IMR-90 (cell line): Measurements from ENCODE around the gene RARB. TPM values are rescaled to one million over a fixed set of nuclear protein-coding genes. Genes with fewer than 3 reads are reported as not detected.

Experiments used
- ATAC-seq: fragments of 200-7000 bp; cut with Tn5 transposase; 2 replicates; pipeline ENCODE4 v1.9.1; 2020; ENCODE audit warnings: low read depth, mild to moderate bottlenecking, moderate library complexity
- BruUV-seq: library from RNA; stranded (reverse); fragments of 400-500 nt; replicated peaks from 2 replicates; lab custom pipeline; 2021; lab: Mats Ljungman, UMichigan
- CTCF ChIA-PET: fragments of 300-600 bp; formaldehyde crosslinking; extraction: SDS; loops from one replicate; lab custom pipeline; 2021; ENCODE audit warnings: antibody characterized with exemption; lab: Yijun Ruan, JAX
- POLR2A ChIA-PET: fragments of 300-600 bp; sonication (Branson Sonifier 250); formaldehyde crosslinking; loops from one replicate; lab custom pipeline; 2022; ENCODE audit warnings: antibody characterized with exemption; ENCODE audit not compliant: unreplicated experiment; lab: Charles Lee
- DNase-seq: peaks from one replicate; pipeline ENCODE4 v3.0.0; 2013
- H2AFZ ChIP-seq: replicated peaks from 2 replicates; pipeline ENCODE3; 2013; ENCODE audit warnings: low read length, mild to moderate bottlenecking; ENCODE audit not compliant: poor library complexity
- H2AK5ac ChIP-seq: 2 replicates; pipeline ENCODE4 v1.6.1; 2013; ENCODE audit warnings: low read depth, low read length, inconsistent platforms
- H2AK9ac ChIP-seq: replicated peaks from 2 replicates; pipeline ENCODE3; 2013; ENCODE audit warnings: mild to moderate bottlenecking, low read depth, low read length, moderate library complexity; ENCODE audit not compliant: poor library complexity
- H2BK120ac ChIP-seq: 2 replicates; pipeline ENCODE4 v1.6.1; 2013; ENCODE audit warnings: low read depth, low read length, inconsistent platforms
- H2BK15ac ChIP-seq: 3 replicates; pipeline ENCODE4 v1.6.1; 2013; ENCODE audit warnings: low read depth, low read length, inconsistent platforms
- H2BK20ac ChIP-seq: 2 replicates; pipeline ENCODE4 v1.6.1; 2013; ENCODE audit warnings: low read depth, mild to moderate bottlenecking, inconsistent platforms, low read length, moderate library complexity
- H2BK5ac ChIP-seq: 2 replicates; pipeline ENCODE4 v1.6.1; 2013; ENCODE audit warnings: mild to moderate bottlenecking, low read depth, low read length, inconsistent platforms; ENCODE audit not compliant: poor library complexity, severe bottlenecking
- H3K14ac ChIP-seq: replicated peaks from 2 replicates; pipeline ENCODE4 v1.6.1; 2013; ENCODE audit warnings: low read depth, low read length, inconsistent platforms
- H3K18ac ChIP-seq: 2 replicates; pipeline ENCODE4 v1.6.1; 2013; ENCODE audit warnings: low read depth, low read length, control low read depth
- H3K23ac ChIP-seq: 2 replicates; pipeline ENCODE4 v1.6.1; 2013; ENCODE audit warnings: low read depth, low read length, inconsistent platforms
- H3K27ac ChIP-seq: 2 replicates; pipeline ENCODE4 v1.5.1; 2013; ENCODE audit warnings: mild to moderate bottlenecking, control low read depth, low read length; ENCODE audit not compliant: insufficient read depth
- H3K27me3 ChIP-seq: 2 replicates; pipeline ENCODE4 v1.6.1; 2013; ENCODE audit warnings: low read length; ENCODE audit not compliant: control insufficient read depth, insufficient read depth
- H3K36me3 ChIP-seq: 2 replicates; pipeline ENCODE4 v1.6.1; 2013; ENCODE audit warnings: low read length, mixed read lengths; ENCODE audit not compliant: control insufficient read depth, insufficient read depth
- H3K4ac ChIP-seq: 2 replicates; pipeline ENCODE4 v1.6.1; 2013; ENCODE audit warnings: low read depth, low read length, inconsistent platforms
- H3K4me1 ChIP-seq: 2 replicates; pipeline ENCODE4 v1.6.1; 2013; ENCODE audit warnings: low read length, mixed read lengths; ENCODE audit not compliant: control insufficient read depth, insufficient read depth
- H3K4me2 ChIP-seq: 2 replicates; pipeline ENCODE4 v1.6.1; 2013; ENCODE audit warnings: low read depth, mild to moderate bottlenecking, control low read depth, low read length, moderate library complexity
- H3K4me3 ChIP-seq: 2 replicates; pipeline ENCODE4 v1.5.1; 2013; ENCODE audit warnings: low read depth, mild to moderate bottlenecking, control low read depth, low read length, moderate library complexity; ENCODE audit not compliant: insufficient read depth
- H3K56ac ChIP-seq: 2 replicates; pipeline ENCODE4 v1.6.1; 2013; ENCODE audit warnings: low read length, inconsistent platforms; ENCODE audit not compliant: insufficient read depth; ENCODE audit errors: extremely low read depth
- H3K79me1 ChIP-seq, 2 experiments: 2 replicates each; pipeline ENCODE4 v1.6.1; 2013; ENCODE audit warnings: low read length in 2 of 2, inconsistent platforms in 1 of 2, low read depth in 1 of 2
- H3K9ac ChIP-seq: 2 replicates; pipeline ENCODE4 v1.6.1; 2013; ENCODE audit warnings: low read depth, low read length, control low read depth
- H3K9me1 ChIP-seq: 2 replicates; pipeline ENCODE4 v1.6.1; 2013; ENCODE audit warnings: low read length, inconsistent platforms; ENCODE audit not compliant: insufficient read depth
- H3K9me3 ChIP-seq: 2 replicates; pipeline ENCODE4 v1.6.1; 2013; ENCODE audit warnings: low read length; ENCODE audit not compliant: control insufficient read depth, insufficient read depth
- H4K20me1 ChIP-seq: 2 replicates; pipeline ENCODE4 v1.6.1; 2013; ENCODE audit warnings: low read length, inconsistent platforms; ENCODE audit not compliant: insufficient read depth
- H4K5ac ChIP-seq: 2 replicates; pipeline ENCODE4 v1.6.1; 2013; ENCODE audit warnings: mild to moderate bottlenecking, low read depth, low read length, control low read depth
- H4K8ac ChIP-seq, 2 experiments: 2 replicates each; pipeline ENCODE4 v1.6.1; 2013; ENCODE audit warnings: low read depth in 2 of 2, low read length in 2 of 2, control low read depth in 1 of 2, inconsistent platforms in 1 of 2
- H4K91ac ChIP-seq: 2 replicates; pipeline ENCODE4 v1.6.1; 2013; ENCODE audit warnings: low read depth, low read length, inconsistent platforms; ENCODE audit not compliant: insufficient read depth
- CEBPB ChIP-seq: IDR thresholded peaks from 2 replicates; pipeline ENCODE4 v1.6.1; 2012; ENCODE audit warnings: low read depth, low read length, improper control_type of control experiment
- CHD1 ChIP-seq: IDR thresholded peaks from 2 replicates; pipeline ENCODE4 v1.6.1; 2012; ENCODE audit warnings: low read depth, low read length, improper control_type of control experiment
- FOS ChIP-seq: fragments of 150-350 bp; IDR thresholded peaks from 2 replicates; pipeline ENCODE4 v1.6.1; 2016; ENCODE audit warnings: low read depth, low read length
- MAFK ChIP-seq: IDR thresholded peaks from 2 replicates; pipeline ENCODE4 v1.6.1; 2012; ENCODE audit warnings: low read depth, low read length, improper control_type of control experiment
- MAZ ChIP-seq: IDR thresholded peaks from 2 replicates; pipeline ENCODE4 v1.6.1; 2012; ENCODE audit warnings: low read depth, mild to moderate bottlenecking, low read length, improper control_type of control experiment, moderate library complexity, borderline replicate concordance
- MXI1 ChIP-seq: IDR thresholded peaks from 2 replicates; pipeline ENCODE4 v1.6.1; 2012; ENCODE audit warnings: low read depth, mild to moderate bottlenecking, low read length, moderate library complexity, borderline replicate concordance
- NFE2L2 ChIP-seq: fragments of 150-350 bp; IDR thresholded peaks from 2 replicates; pipeline ENCODE4 v1.6.1; 2016; ENCODE audit warnings: low read depth, mild to moderate bottlenecking, low read length
- RAD21 ChIP-seq: IDR thresholded peaks from 2 replicates; pipeline ENCODE4 v1.6.1; 2012; ENCODE audit warnings: low read length, improper control_type of control experiment
- RCOR1 ChIP-seq: IDR thresholded peaks from 2 replicates; pipeline ENCODE4 v1.6.1; 2012; ENCODE audit warnings: mild to moderate bottlenecking, low read length, improper control_type of control experiment; ENCODE audit not compliant: insufficient replicate concordance
- RFX5 ChIP-seq: IDR thresholded peaks from 2 replicates; pipeline ENCODE4 v1.8.0; 2012; ENCODE audit warnings: low read depth, mild to moderate bottlenecking, low read length, moderate library complexity
- SMC3 ChIP-seq: fragments of 150-350 bp; IDR thresholded peaks from 2 replicates; pipeline ENCODE4 v1.6.1; 2016; ENCODE audit warnings: low read depth, mild to moderate bottlenecking, antibody characterized with exemption, low read length, moderate library complexity
- WGBS, 2 experiments: methylation state at CpG; one replicate each; pipeline versions ENCODE4 v1.1.5 to v1.1.7; 2013; ENCODE audit warnings: missing lambda C conversion rate in 2 of 2; ENCODE audit not compliant: insufficient read length in 1 of 2; ENCODE audit errors: extremely low coverage in 2 of 2; 5-methylcytosine and 5-hydroxymethylcytosine counted together
- dilution Hi-C: fragments of 300-500 bp; cut with HindIII; formaldehyde crosslinking; loops from one replicate; pipeline ENCODE4 v1.14.3; 2018; ENCODE audit warnings: low sequenced_read_pairs; ENCODE audit not compliant: unreplicated experiment
- in situ Hi-C: fragments of 300-500 bp; cut with MboI; formaldehyde crosslinking; loops from 3 replicates; pipeline ENCODE4 v1.14.3; 2019; ENCODE audit warnings: low sequenced_read_pairs, inconsistent platforms, mixed read lengths
- intact Hi-C: fragments of 100-400 bp; cut with micrococcal nuclease; formaldehyde crosslinking; loops from 2 replicates; pipeline ENCODE4 v1.10.0; 2022
- polyA plus RNA-seq, 3 experiments: library from polyadenylated mRNA; depleted of rRNA; stranded (reverse); fragments of >200 nt; gene quantifications; 2 replicates each; pipeline ENCODE4 v1.2.3, GENCODE V29; 2012; ENCODE audit warnings: low replicate concordance in 1 of 3
- total RNA-seq: library from RNA; depleted of rRNA; stranded (reverse); fragments of >200 nt; gene quantifications from 2 replicates; pipeline ENCODE4 v1.2.3, GENCODE V29; 2012
- TF ChIP-seq, protein P1 (sequence below): fragments of 150-350 bp; IDR thresholded peaks from 2 replicates; pipeline ENCODE4 v1.6.1; 2017; ENCODE audit warnings: mild to moderate bottlenecking, antibody characterized with exemption, low read length, low read depth
- TF ChIP-seq, protein P2 (sequence below): fragments of 150-350 bp; IDR thresholded peaks from 2 replicates; pipeline ENCODE4 v1.6.1; 2016; ENCODE audit warnings: low read depth, mild to moderate bottlenecking, low read length, moderate library complexity, borderline replicate concordance
- TF ChIP-seq, protein P3 (sequence below): conservative IDR thresholded peaks from 2 replicates; pipeline ENCODE4 v1.5.1; 2012; ENCODE audit warnings: mild to moderate bottlenecking, low read depth, low read length, improper control_type of control experiment

Gene RARB
- total and polyA plus RNA-seq, 2 of the 4 experiments (the other 2 are of a cell fraction): 0.53 to 1.4 TPM

DNA sequence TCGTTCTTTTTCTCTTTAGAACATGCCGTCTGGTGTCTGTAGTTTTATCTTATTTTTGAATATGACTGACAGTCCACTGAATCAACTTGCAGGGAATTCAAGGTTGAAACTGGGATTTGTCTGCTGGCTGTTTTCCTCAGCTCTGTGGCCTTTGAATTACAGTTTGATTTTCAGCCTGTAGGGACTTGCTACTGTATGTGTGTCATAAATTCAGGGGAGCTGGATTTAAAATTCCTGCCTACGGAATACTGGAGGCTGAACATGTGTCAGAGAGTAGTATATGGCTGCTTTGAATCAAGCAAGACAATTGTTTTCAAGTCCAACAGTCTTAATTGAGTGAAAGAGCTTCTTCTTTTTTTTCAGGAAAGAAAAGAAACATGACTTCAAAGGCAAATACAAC is 33.9 kb downstream of the RARB start:
- no peak overlapping the region for H2BK5ac ChIP-seq
- intact Hi-C loops: no loop called here
- no peak overlapping the region for H3K4me2 ChIP-seq
- dilution Hi-C loops: no loop called here
- no peak for ATAC-seq
- WGBS, 2 experiments: no CpG with 5 or more reads among the region's 3 CpGs
- no peak overlapping the region for H4K91ac ChIP-seq
- H4K5ac ChIP-seq: no peak overlapping the region
- H3K9me3 ChIP-seq: no peaks in the 10 kb centered on the region
- H3K4ac ChIP-seq: no peak overlapping the region
- no peaks in the 10 kb centered on the region for H3K36me3 ChIP-seq
- no peak overlapping the region for H2AK9ac ChIP-seq
- H2AFZ ChIP-seq: no peak overlapping the region
- in situ Hi-C loops: no loop called here
- no peaks in the 10 kb centered on the region for H3K79me1 ChIP-seq
- H3K18ac ChIP-seq: no peak overlapping the region
- TF ChIP-seq SMC3 (no peak), RAD21 (no peak), CHD1 (no peak), NFE2L2 (no peak), FOS (no peak), MXI1 (no peak), RFX5 (no peak), MAFK (no peak), MAZ (no peak), CEBPB (no peak), RCOR1 (no peak)
- TF ChIP-seq, protein P1, sequence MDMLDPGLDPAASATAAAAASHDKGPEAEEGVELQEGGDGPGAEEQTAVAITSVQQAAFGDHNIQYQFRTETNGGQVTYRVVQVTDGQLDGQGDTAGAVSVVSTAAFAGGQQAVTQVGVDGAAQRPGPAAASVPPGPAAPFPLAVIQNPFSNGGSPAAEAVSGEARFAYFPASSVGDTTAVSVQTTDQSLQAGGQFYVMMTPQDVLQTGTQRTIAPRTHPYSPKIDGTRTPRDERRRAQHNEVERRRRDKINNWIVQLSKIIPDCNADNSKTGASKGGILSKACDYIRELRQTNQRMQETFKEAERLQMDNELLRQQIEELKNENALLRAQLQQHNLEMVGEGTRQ: no peak
- TF ChIP-seq, protein P2, sequence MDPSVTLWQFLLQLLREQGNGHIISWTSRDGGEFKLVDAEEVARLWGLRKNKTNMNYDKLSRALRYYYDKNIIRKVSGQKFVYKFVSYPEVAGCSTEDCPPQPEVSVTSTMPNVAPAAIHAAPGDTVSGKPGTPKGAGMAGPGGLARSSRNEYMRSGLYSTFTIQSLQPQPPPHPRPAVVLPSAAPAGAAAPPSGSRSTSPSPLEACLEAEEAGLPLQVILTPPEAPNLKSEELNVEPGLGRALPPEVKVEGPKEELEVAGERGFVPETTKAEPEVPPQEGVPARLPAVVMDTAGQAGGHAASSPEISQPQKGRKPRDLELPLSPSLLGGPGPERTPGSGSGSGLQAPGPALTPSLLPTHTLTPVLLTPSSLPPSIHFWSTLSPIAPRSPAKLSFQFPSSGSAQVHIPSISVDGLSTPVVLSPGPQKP: no peak
- TF ChIP-seq, protein P3, sequence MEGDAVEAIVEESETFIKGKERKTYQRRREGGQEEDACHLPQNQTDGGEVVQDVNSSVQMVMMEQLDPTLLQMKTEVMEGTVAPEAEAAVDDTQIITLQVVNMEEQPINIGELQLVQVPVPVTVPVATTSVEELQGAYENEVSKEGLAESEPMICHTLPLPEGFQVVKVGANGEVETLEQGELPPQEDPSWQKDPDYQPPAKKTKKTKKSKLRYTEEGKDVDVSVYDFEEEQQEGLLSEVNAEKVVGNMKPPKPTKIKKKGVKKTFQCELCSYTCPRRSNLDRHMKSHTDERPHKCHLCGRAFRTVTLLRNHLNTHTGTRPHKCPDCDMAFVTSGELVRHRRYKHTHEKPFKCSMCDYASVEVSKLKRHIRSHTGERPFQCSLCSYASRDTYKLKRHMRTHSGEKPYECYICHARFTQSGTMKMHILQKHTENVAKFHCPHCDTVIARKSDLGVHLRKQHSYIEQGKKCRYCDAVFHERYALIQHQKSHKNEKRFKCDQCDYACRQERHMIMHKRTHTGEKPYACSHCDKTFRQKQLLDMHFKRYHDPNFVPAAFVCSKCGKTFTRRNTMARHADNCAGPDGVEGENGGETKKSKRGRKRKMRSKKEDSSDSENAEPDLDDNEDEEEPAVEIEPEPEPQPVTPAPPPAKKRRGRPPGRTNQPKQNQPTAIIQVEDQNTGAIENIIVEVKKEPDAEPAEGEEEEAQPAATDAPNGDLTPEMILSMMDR: no peak
- no peak overlapping the region for H2BK15ac ChIP-seq
- peaks cover 2% of the 10 kb centered on the region; the same call in 1 of the 2 replicates for H3K4me1 ChIP-seq
- no peak overlapping the region for H3K9ac ChIP-seq
- H3K27me3 ChIP-seq: no peaks in the 10 kb centered on the region
- H3K4me3 ChIP-seq: no peak overlapping the region
- H2BK20ac ChIP-seq: no peak overlapping the region
- no peak for DNase-seq
- no peak overlapping the region for H3K27ac ChIP-seq
- no peak overlapping the region for H3K14ac ChIP-seq
- ChIA-PET CTCF (interaction anchor here (0.5 kb wide), 1 partner anchor 648 kb away, joined by 7 read pairs; no protein-coding TSS in a partner anchor), POLR2A (no interaction called here)
- H4K8ac ChIP-seq: no peak overlapping the region
- BruUV-seq: no TSS peak
- no peaks in the 10 kb centered on the region for H4K20me1 ChIP-seq
- H2AK5ac ChIP-seq: no peak overlapping the region
- H3K23ac ChIP-seq: no peak overlapping the region
- H2BK120ac ChIP-seq: no peak overlapping the region
- H3K56ac ChIP-seq: no peak overlapping the region
- no peaks in the 10 kb centered on the region for H3K9me1 ChIP-seq
